Adrenal gland (tissue), 5 donors: ENCODE results near the gene C16orf54.

Experiments
- CTCF ChIP-seq, 6 experiments: fragments of 450-650 bp in 4 of 6; fragments of 200-600 bp in 2 of 6; sonication (generic) in 1 of 6; IDR thresholded peaks; 1 replicate in 5 of 6; 2 replicates in 1 of 6; pipeline versions ENCODE4 v1.5.1 to v1.8.0; 2016 to 2021; ENCODE audit warnings: antibody characterized with exemption in 6 of 6, mild to moderate bottlenecking in 2 of 6, moderate library complexity in 1 of 6
- POLR2A ChIP-seq, 2 donors: fragments of 450-650 bp; IDR thresholded peaks; one replicate each; pipeline ENCODE4 v1.6.1; 2017; ENCODE audit warnings: antibody characterized with exemption in 2 of 2, mild to moderate bottlenecking in 2 of 2, moderate library complexity in 1 of 2
- donor health status: DM: no; HTN: no; CAD: no.

- TF ChIP-seq CTCF (IDR thresholded peaks at IDR 0.05) (no peak), POLR2A (IDR thresholded peaks at IDR 0.05) (no peak)
These were observed 31.4 kb downstream of the C16orf54 start for GRCh38 chr16:29714396-29714795.
